ENCODE results near the gene NRSN1.

DNA sequence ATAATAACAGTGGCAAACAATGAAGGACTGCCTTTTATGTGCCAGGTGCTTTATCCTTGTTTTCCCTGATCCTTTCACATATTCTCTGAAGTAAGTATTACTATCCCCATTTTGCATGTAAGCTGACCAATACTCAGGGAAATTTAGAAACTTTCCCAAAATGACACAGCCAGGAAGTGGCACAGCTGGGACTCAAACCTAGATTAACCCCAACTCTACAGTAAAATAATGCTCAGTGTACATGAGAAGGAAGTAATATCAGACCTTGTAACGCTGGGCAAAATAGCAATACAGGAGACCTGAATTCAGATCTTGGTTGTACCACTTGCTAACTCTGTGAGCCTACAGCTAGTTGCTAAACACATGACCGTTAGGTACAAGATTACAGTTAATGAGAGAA, 26.8 kb upstream of the NRSN1 start:
- TF ChIP-seq, protein P1, sequence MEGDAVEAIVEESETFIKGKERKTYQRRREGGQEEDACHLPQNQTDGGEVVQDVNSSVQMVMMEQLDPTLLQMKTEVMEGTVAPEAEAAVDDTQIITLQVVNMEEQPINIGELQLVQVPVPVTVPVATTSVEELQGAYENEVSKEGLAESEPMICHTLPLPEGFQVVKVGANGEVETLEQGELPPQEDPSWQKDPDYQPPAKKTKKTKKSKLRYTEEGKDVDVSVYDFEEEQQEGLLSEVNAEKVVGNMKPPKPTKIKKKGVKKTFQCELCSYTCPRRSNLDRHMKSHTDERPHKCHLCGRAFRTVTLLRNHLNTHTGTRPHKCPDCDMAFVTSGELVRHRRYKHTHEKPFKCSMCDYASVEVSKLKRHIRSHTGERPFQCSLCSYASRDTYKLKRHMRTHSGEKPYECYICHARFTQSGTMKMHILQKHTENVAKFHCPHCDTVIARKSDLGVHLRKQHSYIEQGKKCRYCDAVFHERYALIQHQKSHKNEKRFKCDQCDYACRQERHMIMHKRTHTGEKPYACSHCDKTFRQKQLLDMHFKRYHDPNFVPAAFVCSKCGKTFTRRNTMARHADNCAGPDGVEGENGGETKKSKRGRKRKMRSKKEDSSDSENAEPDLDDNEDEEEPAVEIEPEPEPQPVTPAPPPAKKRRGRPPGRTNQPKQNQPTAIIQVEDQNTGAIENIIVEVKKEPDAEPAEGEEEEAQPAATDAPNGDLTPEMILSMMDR (IDR thresholded peaks at IDR 0.05 in 8 of 11, conservative IDR thresholded peaks at IDR 0.05 in 3 of 11): no peak
- TF ChIP-seq POLR2A (IDR thresholded peaks at IDR 0.05): no peak
- TF ChIP-seq POLR2AphosphoS5 (IDR thresholded peaks at IDR 0.05): no peak

All from spleen (tissue), 7 donors.